Measurements from ENCODE around the gene IL34. TPM values are rescaled to one million over a fixed set of nuclear protein-coding genes. Genes with fewer than 3 reads are reported as not detected.

Gene IL34
- total and polyA plus RNA-seq, 2 experiments from 2014 or later = 4.3 to 6.6 TPM

- no peaks in the 10 kb centered on the region for H3K9me2 ChIP-seq (ENCODE audit: insufficient read depth)
- no peak for ATAC-seq
Observed at GRCh38 chr16:70598937-70599503, 47.3 kb upstream of the IL34 start.

More at GRCh38 chr16:70598937-70599503, 47.3 kb upstream of the IL34 start:
- no peak overlapping the region for H3K27ac Mint-ChIP-seq
- Histone ChIP-seq H3K27ac (ENCODE audit: low read depth) (no peak overlapping the region), H4K20me1 (replicated peaks; ENCODE audit: insufficient read depth) (no peaks in the 10 kb centered on the region), H3K4me3 (no peak overlapping the region), H3K79me2 (replicated peaks; ENCODE audit: insufficient read depth) (no peaks in the 10 kb centered on the region), H2AFZ (no peak overlapping the region), H3K27me3 (ENCODE audit: insufficient read depth) (no peaks in the 10 kb centered on the region), H3K4me1 (ENCODE audit: insufficient read depth) (no peaks in the 10 kb centered on the region), H3K4me2 (no peak overlapping the region), H3F3A (replicated peaks; ENCODE audit: low read depth) (no peaks in the 10 kb centered on the region), H3K36me3 (ENCODE audit: insufficient read depth) (no peaks in the 10 kb centered on the region)
- no peaks in the 10 kb centered on the region for H3K4me1 Mint-ChIP-seq
- H3K9me3 Mint-ChIP-seq = no peaks in the 10 kb centered on the region
- no peak for DNase-seq (ENCODE audit: low spot score)
- H3K27me3 Mint-ChIP-seq (ENCODE audit: insufficient read depth, low read depth, poor library complexity) = peaks cover 13% of the 10 kb centered on the region
- TF ChIP-seq ZNF462 (CRISPR knock-in tag; IDR thresholded peaks at IDR 0.05) = no peak
- no peak for TF ChIP-seq STAT1 (IDR thresholded peaks at IDR 0.05; ENCODE audit: unreplicated experiment)
- TF ChIP-seq EZH2phosphoT487 (IDR thresholded peaks at IDR 0.05; ENCODE audit: unreplicated experiment) = no peak
- TF ChIP-seq POLR2AphosphoS5 (IDR thresholded peaks at IDR 0.05; ENCODE audit: low read depth) = no peak
- TF ChIP-seq, protein P1, sequence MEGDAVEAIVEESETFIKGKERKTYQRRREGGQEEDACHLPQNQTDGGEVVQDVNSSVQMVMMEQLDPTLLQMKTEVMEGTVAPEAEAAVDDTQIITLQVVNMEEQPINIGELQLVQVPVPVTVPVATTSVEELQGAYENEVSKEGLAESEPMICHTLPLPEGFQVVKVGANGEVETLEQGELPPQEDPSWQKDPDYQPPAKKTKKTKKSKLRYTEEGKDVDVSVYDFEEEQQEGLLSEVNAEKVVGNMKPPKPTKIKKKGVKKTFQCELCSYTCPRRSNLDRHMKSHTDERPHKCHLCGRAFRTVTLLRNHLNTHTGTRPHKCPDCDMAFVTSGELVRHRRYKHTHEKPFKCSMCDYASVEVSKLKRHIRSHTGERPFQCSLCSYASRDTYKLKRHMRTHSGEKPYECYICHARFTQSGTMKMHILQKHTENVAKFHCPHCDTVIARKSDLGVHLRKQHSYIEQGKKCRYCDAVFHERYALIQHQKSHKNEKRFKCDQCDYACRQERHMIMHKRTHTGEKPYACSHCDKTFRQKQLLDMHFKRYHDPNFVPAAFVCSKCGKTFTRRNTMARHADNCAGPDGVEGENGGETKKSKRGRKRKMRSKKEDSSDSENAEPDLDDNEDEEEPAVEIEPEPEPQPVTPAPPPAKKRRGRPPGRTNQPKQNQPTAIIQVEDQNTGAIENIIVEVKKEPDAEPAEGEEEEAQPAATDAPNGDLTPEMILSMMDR (conservative IDR thresholded peaks at IDR 0.05; ENCODE audit: low read depth in 2 of 2) = no peak
- TF ChIP-seq ZNF331 (CRISPR knock-in tag; IDR thresholded peaks at IDR 0.05; ENCODE audit: low read depth) = no peak
- TF ChIP-seq NANOG (IDR thresholded peaks at IDR 0.05; ENCODE audit: borderline replicate concordance) = no peak
- no peak for TF ChIP-seq CREB1 (CRISPR knock-in tag; IDR thresholded peaks at IDR 0.05; ENCODE audit: low read depth)
- TF ChIP-seq EZH2 (IDR thresholded peaks at IDR 0.05; ENCODE audit: low read depth, unreplicated experiment) = no peak
- TF ChIP-seq, protein P2, sequence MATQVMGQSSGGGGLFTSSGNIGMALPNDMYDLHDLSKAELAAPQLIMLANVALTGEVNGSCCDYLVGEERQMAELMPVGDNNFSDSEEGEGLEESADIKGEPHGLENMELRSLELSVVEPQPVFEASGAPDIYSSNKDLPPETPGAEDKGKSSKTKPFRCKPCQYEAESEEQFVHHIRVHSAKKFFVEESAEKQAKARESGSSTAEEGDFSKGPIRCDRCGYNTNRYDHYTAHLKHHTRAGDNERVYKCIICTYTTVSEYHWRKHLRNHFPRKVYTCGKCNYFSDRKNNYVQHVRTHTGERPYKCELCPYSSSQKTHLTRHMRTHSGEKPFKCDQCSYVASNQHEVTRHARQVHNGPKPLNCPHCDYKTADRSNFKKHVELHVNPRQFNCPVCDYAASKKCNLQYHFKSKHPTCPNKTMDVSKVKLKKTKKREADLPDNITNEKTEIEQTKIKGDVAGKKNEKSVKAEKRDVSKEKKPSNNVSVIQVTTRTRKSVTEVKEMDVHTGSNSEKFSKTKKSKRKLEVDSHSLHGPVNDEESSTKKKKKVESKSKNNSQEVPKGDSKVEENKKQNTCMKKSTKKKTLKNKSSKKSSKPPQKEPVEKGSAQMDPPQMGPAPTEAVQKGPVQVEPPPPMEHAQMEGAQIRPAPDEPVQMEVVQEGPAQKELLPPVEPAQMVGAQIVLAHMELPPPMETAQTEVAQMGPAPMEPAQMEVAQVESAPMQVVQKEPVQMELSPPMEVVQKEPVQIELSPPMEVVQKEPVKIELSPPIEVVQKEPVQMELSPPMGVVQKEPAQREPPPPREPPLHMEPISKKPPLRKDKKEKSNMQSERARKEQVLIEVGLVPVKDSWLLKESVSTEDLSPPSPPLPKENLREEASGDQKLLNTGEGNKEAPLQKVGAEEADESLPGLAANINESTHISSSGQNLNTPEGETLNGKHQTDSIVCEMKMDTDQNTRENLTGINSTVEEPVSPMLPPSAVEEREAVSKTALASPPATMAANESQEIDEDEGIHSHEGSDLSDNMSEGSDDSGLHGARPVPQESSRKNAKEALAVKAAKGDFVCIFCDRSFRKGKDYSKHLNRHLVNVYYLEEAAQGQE (IDR thresholded peaks at IDR 0.05; ENCODE audit: unreplicated experiment) = no peak
- no peaks in the 10 kb centered on the region; the same call in 2 of the 3 replicates for H3K36me3 Mint-ChIP-seq (ENCODE audit: low read depth)
- no peak overlapping the region for H3K4me3 Mint-ChIP-seq

All from GM23338 (cell line).